T-helper 2 cell (primary cell): ENCODE measurements around the gene ABLIM2.

Experiments used
- DNase-seq, 5 experiments: peaks; one replicate each; pipeline versions ENCODE4 v3.0.0 to v3.0.0-alpha.2; 2012 to 2022

The ABLIM2 gene

DNA sequence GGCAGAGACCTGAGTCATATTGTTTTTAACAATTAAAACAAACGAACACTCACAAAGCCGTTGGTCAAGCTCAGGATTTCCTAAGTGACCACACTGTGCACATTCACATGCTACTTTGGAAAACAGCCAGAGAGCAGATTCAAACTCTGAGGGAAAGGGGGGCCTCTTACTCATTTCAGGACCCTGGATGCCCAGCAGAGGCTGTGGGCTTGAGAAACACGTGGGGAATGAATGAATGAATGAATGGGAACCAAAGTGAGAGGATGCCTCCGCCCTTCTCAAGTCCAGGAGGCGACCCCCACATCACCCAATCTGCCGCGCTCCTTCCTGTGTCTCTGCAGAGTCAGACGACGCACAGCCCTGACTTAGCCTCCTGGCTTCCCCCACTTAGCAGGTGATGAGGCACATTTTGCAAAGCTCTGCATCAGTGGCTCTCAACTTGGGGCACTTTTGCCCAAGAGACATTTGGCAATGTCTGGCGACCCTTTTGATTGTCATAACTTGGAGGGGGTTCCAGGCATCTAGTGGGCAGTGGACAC, 76.0 kb downstream of the ABLIM2 start:
- no peak for DNase-seq

DNA sequence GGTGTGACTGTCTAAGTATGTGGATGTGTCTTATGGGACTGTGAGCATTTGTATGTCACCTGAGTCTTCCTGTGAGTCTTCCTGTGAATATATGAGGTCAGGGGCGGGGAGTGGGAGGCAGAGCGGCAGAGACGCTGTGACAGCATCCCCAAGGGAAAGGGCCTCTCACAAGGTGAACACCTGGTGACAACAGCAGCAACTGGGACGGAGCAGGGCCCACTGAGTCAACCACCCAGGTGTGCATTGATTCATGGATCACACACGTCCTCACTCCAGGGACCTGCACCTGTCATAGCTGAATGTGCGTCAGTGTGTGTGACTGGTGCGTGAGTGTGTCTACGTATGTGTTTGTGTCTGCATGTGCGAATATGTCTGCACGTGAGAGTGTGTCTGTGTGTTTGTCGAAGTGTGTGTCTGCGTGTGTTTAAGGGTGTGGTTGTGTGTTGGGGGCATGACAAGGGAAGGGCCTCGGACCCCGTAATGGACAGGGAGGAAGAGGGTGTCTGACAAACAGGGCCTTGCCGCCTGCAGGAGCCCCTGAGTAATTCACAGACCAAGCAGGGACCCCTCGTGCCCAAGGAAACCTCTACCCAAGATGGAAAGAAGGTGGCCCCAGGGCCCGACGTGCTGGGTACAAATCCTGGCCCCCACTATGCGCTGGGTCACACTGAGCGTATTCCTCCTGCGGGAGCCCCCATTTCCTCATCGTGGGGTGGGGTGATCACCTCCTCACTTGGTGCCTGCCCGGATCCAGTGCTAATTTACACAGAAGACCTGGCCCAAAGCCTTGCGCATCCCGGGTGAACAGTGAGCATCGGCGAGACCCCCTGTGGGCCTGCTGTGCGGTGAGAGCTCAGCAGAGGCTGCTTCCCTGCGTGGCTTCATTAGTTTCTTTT, 76.7 kb downstream of the ABLIM2 start:
- no peak for DNase-seq

DNA sequence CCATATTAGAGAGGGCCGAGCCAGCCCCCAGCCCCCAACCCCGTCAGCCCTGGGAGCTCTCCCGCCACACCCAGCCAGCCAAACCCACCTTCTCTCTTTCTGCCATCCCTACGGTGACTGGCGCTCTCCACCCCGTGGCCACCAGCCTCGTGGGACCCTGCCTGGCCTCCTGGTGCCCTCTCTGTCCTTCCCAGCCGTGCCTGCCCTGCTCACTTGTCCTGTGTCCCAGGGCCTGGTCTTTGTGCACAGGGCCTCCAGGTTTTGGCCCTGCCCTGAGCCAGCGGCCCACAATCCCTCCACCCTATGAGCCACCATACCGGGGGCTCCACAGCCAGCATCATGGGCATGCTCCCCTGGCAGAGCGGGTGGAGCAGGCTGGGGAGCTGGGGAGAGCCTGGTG, 77.4 kb downstream of the ABLIM2 start:
- DNase-seq = no peak

DNA sequence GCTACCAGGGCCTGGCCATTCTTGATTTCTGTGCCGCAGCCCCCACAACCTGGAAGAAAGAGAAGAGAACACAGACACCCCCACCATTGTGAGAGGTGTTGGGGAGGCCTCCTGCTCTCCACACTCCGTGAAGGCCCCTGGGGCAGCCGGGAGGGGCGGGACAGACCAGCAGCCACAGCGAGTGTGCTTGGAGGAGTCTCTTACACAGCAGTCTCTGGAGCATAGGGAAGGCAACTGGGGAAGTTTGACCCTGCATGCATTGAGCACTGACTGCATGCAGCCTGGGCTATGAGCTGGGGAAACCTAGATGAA, 77.9 kb downstream of the ABLIM2 start:
- no peak for DNase-seq

DNA sequence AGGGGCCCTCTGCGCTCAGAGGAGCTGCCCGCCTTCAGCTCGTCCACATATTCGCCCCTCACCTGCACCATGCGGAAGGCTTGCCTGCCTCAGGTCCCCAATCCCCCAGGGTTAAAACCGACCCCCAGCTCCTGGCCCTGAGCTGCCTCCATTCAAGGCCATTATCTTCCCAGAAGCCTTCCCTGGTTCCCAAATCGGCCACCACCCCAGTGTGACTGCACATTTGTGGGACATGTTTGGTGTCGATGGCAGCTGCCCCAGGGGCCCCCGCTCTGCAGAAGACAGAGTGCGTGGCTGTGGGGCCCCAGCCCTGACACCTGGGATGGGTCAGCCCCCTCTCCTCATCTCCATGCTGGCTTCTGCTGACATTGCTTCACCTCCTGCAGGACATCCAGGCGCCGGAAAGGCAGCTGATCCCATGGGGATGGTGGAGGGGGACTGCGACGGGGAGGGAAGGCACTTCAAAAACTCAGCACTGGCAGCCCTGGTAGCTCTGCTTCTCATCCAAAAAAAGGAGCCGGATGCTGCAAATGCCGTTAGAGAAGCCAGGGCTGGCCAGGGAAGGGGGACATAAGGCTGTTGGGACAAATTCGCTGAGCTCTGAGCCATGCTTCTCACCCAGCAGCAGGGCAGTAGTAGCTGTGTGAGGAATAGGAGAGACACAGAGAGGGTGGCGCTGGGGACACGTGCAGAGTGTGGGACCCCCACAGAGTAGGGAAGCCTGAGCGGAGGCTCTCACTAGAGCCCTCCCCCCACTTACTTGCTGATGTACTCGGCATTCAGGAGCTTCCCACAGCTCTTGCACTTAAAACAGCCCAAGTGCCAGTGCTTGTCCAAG, 78.5 kb downstream of the ABLIM2 start:
- no peak for DNase-seq

DNA sequence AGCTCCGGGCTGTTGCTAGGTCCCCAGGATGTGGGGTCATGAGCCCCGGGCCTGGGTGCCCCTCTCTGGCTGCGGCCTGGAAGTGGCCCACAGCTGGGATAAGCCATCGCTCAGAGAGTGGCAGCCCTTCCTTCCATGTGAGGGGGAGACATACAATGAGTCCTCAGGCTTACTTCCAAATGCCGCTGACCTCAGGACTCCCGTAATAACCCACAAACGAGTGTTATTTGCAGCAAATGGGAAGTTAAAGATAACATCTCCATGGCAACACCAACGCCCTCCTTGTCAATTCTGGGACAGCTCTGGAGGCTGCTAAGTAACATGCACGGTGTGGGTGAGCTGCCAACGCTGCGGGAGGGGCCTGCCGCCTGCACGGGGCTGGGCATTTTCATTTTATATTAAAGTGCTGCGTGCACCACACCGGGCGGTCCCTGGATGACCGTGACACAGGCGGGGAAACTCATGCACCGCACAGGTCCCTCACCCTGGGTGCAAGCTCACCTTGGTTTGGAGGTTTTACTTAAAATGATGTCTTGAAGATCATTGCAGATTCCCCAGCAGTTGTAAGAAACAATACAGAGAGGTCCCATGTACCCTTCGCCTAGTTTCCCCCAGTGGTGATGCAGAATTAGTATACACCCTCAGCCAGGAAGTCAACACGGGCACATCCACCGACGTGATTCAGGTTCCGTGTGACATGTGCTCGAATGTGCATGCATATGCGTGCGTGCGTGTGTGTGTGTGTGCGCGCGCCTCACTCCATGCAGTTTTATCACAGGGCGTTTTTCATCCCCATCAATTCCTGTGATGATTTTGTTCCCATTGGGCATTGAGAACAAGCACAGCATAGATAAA, 79.4 kb downstream of the ABLIM2 start:
- DNase-seq = no peak

DNA sequence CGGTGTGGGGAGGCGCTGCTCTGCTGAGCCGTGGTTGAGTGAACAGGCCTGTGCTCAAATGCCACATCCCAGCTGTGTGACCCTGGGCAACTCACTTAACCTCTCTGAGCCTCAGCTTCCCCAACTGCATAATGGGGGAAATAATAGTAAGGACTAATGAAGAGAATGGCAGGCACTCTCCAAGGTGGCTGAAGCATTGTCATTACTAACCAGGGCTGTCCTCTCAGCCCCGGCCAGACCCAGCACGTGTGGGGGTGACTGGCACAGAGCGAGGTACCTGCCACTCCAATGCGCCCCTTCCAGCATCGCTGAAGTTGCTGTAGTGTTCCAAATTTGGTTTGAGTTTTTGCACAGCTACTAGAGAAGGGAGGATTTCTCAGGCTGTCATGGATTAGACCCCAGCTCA, 80.0 kb downstream of the ABLIM2 start:
- DNase-seq = no peak

DNA sequence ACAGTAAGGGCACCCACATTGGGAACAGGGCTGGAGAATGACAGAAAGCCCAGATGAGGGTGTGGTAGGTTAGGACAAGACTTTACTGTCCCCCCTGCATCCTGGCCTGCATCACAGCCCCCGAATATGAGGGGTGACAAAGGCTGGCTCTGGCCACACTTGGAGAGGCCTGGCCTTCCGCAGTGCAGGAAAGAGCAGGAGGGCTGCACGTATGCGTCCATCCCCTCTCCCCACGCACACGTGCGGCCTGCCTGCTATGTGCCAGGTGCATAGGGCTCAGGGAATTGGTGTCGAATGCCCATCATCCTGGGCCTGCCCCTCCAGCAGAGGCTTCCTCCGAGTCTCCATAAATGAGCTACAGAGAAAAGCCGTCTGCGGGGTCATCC, 80.5 kb downstream of the ABLIM2 start:
- no peak for DNase-seq

DNA sequence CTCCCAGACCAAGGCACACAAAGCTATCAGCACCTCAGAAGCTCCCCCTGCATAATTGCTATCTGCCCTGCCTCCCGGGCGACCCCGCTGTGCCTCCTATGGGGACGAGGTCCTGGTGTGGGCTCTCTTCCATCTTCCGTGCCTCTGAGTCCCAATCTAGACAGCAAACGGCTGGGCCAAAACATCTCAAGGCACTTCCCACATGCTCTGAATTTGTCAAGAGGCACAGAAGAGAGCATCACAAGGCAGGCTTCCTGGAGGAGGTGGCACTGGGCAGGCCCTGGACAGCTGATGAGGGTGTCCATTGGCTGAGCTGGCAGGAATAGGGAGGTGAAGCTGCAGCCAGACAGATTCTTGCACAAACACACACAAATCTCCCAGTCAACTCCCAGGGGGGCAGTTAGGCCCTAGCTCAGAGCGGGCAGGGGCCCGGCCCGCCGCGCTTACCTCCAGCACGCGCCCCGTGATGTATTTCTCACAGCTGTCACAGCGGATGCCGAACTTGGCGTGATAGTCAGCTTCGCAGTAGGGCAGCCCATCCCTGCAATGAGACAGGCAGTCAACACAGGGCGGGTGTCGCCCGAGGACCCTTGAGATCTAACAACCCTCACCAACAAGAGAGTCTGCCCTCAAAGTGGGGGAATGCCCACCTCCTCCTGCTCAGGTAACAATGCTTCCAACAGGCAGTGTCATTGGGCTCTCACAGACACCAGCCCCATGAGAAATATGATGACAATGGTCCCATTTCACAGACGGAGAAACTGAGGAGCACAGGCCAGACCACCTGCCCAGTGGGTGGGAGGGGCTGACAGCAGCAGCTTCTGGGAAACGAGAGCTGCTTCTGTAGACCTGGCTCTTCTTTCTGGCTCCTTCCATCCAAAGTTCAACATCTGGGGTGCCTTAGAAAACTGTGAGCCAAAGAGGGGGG, 81.2 kb downstream of the ABLIM2 start:
- DNase-seq = no peak

DNA sequence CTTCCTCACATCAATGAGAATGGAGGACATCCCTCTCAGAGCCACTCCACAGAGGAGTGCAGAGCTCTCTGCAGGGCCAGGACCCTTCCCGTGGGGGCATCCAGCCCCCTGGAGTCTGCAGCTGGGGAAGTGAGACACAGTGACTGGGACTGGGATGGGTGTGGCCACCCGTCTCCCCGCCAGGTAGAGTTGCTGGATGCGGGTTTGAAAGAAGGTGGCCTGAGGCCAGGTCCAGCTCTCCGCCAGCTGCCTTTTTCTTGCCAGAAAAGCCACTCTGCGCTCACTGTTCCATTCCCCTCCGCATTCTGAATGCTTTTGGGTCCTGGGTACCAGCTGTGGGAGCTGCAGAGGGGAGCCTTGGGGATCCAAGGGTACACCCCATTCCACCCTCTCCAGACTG, 82.6 kb downstream of the ABLIM2 start:
- DNase-seq = no peak

DNA sequence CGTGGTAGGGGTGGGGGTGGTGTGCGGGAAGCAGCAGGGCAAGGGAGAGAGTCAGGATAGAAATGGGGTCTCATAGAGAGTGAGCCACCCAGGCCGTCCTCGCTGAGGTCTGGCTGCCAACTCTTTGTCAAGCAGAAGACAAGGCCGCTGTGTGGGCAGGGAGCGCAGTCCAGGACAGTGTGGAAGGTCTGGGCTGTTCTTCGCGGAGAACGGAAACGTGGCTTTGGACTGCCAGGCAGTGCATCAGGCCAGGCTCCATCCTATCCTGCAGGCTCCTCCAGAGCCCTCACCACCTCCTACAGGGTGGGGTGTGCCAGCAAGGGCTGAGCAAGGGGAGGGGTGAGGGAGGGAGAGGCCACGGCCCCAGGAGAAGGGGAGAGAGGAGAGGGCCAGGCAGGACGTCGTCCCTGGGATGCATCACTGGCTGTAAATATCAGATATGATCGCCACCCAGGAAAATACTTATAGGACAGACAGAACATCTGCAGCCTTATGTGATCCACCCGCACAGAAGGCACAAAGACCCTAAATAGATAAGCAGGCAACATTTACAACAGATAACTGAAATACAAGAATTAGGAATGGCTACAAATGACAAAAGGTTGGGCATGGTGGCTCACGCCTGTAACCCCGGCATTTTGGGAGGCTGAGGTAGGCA, 85.3 kb downstream of the ABLIM2 start:
- DNase-seq = no peak

DNA sequence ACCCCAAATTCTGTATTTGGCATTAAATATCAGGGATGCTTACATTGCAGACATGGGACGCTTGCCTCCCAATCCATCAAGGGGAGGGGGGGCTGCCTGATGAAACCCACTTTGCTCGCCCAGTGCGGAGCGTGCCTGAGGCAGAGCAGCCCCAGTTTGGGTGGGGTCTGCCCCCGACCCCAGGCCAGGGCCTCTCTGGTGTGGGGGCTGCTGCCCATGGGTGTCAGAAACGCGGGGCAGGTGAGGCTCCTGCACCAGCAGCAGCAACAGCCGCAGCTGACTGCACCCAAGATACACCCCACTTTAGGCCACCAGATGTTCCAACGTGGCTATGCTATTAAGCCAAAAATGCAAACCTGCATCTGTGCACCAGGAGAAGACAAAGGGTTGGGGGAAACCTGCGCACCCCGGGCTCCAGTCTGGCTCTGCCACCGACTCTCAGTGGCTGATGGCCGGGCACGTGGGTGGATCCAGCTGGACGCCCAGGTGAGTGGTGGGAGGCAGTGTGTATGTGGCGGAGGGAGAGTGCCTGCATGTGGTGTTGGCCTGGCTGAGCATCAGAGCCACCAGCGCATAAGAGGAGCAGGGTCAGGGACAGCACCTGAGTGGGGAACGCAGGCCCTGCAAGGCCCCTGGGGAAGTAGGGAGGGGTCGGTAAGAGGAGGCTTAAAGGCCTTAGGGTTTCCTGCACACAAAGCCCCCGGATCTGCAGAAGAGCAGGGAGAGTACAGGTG, 86.2 kb downstream of the ABLIM2 start:
- no peak for DNase-seq

DNA sequence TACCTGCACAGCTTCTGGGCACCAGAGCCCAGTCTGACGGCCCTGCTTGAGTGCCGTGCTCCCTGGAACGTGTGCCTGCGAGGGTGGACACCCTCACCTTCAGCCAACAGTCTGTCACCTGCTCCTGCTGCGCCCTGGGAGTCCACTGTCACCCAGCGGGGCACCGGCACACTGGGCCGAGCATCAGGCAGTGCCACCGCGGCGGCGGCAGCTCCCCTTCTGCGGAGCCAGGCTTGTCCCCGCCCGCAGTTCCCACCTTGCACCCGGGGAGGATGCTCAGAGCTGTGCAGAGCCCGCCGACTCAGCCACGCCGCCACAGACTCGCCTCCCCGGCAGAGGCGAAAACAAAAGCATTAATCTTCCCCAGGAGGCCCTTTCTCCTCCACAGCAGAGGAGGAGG, 86.8 kb downstream of the ABLIM2 start:
- no peak for DNase-seq

DNA sequence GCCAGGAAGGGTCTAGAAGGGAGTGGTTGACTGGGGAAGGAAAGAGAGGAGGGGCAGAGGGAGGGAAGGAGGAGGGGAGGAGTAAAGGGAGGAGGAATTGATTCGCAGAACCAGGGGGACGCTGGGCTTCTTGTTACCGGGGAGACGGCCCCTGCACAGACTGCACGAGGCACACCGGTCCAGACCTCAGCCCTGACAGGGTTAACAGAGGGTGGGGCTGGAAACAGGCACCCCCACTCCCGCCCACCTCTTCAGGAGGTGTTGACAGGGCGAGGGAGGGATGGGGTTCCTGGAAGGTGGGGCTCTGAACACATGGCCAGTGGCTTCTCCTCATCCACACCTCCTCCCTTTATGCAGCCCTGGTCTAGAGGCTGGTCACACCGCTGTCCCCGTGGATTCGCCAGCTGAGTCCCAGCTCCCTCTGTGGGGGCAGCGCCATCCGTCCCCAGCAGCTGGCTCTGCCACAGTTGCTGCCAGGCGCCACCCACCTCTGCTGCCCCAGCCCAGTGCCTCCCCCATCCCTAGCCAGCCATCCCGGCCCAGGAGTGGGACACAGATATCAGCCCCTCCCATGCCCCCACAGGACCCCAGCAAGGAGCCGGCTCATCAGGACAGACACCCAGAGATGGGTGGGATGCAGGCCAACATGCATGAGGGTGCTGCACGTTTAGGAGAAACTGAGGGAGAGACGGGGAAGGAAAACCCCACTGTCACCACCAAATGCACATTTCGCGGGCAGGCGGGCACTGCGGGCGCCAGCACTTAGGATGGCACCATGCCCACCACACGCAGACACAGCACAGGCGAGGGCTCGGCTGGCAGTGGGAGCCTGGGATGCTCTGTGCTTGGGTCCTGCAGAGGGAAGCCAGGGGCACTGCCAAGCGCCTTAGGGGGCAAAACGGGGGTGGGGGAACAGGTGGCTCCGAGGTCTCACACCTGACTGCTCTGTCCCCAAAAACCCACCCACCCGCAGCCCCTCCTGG, 87.6 kb downstream of the ABLIM2 start:
- no peak for DNase-seq

DNA sequence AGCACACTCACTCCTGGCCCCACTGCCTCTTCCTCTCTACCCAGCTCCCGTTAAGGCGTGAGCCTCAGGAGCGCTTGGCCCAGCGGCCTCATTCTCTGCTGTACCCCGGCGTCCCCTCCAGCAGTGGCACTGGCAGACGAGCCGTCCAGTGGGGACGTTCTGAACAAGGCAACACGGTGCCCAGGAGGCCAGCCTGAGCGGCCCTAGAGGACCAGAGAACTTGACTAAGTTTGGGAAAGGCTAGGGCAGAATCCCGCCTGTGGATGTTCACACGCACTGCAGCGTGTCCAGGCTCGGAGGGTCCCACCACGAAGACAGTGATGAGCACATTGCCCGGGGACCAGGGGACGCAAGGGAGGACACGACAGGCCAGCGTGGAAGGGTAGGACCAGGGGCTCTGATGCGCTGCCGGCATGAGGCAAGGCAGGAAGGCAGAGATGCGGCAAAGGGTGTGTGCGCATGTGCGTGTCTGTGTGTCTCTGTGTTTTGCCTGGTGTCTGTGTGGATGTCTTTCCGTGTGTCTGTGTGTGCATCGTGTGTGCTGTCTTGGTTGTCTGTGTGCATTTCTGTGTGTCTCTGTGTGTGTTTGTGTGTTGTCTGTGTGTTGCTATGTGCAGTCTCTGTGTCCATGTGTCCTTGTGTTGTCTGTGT, 89.4 kb downstream of the ABLIM2 start:
- DNase-seq = no peak

DNA sequence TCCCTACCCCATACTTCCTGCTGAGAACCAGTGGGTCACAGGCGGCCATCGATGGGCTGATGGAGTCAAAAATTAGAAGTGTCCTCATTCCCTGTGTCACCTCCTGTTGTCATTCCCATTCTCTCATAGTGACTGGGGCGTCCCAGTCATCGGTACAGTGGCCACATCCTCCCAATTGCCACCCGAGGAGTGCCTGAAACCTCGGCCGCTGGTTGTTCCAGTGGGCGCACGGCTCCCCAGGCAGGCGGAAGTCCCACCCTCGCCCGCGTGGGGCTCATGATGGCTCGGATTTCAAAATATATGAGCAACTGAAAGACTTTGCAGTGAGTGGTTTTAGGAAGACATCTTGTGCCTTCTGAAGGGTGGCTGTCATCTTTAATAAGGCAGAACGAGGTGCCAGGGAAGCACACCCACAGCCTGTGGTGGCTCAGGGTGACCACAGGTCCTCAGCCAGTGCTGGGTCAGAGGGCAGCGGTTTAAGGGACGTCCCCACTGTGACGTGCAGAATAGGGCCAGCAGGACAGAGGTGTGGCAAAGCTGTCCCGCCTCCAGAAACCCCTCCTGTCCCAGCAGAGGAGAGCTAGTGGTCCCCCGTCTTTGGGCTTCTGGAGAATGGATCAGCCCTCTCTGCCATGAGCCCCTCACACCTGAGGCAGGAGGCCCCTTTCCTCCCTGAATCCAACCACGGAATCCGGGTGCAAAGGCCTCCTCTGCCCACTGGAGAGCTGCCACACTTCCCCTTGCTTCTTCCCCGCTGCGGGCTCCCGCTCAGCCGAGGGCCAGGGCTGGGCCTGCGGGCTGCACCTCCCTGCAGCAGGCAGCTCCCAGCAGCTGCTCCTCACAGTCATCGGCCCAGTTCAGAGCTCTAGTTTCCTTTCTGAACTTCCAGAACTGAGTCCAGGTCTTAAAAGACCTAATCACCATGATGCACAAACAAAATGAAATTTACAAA, 90.4 kb downstream of the ABLIM2 start:
- no peak for DNase-seq

DNA sequence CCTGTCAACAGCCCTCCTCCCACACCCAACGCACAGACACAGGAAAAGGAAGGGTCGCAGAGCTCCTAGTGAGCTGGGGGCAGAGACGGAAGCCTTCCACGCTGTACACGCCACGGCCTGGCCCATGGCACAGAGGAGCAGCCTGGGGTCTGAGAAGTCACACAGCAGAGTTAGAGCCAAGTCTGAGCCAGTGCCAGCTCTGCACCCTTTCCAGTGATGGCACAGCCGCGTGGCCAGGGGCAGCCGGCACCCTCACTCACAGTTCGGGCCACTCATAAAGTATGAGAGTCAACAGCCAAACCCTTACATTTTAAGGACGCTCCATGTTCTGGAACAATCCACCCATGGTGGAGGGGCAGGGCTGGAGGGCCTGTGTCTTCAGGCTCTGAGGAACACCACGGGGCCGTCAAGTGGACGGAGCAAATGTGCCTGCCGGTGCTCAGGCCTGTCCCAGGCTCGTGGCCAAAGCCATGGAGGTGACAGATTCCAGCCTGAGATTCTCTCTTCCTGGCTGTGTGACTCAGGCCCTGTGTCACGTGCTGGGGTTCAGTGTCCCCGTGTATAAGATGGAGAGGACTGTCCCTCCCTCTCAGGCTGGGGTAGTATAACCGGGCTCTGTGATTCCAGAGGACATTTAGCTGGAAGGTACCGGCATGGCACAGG, 91.2 kb downstream of the ABLIM2 start:
- DNase-seq = no peak
